NOMO-1 treated with DMSO at 0.1 percent for 48 hours (cell line): Measurements from ENCODE around the gene SPOCK1.
"Not testable (repeated sequence)": the region's sequence is repeated elsewhere in the genome, so short reads cannot be mapped to it uniquely, and the experiment has no call there.

Experiments
- DNase-seq: peaks from one replicate; lab custom pipeline; 2025; ENCODE audit not compliant: unreplicated experiment; lab: John Stamatoyannopoulos, UW

SPOCK1 gene

DNA sequence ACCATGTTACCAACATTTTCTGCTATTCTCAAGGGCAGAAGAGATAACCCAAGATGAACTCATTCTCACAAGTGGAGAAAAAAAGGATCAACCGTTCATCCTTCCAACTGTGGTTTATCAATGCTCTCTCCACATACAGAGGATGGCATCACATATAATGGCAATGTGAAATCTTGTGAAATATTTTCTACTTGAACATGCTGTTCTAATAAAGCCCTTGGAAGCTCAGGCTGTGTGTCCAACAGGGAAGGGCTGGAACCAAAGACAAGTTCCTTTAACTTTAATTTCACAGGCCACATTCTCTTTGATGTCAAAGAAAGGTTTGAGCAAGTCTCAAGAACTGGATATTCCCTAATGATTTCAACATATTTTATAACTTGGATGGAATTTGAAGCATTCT is 230.5 kb downstream of the SPOCK1 start:
- no peak for DNase-seq

DNA sequence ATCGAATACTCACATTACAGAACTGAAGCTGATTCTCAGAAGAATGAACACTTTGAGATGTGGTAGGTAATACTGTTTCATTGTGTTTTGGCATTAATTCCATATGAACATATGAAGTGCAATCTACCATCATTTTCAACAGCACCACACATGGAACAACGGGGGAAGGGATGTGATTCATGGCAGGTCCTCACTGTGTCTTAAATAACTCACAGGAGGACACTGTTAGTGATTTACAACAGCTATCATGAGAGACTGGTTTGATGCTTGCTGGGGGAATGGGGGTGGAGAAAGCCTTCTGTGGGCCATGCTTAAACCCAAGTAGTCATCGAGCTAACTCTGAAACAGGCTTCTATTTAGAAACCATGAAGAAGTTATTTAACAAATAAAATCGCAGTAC is 232.9 kb downstream of the SPOCK1 start:
- DNase-seq: no peak

DNA sequence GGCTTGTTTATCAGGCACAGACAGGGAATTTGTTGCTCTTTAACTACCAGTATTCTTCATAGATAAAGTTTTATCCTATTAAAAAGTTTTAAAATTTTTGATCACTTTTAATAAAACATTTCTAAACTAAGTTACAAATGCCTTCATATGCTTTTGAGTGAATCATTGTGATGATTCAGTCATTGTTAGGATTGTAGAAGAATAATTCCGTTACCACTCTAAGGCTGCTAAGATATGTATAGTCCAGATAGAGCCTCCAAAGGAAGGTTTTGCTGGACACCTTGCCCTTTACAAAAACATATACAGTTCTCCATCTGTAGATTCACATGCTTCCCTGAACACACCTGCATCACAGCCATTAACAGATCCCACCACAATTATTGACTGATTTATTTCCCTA is 233.7 kb downstream of the SPOCK1 start:
- no peak for DNase-seq

DNA sequence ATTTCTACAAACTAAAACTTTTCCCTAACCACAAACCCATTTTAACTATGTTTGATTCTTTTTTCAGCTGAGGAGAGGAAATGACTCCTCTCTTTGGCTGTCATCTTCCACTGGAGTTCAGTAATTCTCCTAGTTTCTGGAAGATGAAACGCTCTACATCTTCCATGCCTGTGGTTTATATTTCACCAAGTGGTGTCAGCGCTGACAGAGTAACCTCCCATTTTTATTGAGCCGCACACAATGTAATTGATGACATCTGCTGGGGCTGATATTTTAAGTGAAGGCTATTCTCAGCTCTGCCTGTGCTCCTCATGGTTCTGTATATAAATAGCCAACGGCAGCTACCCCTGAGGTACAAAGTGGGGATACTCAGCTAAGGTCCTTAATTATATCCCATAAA is 234.6 kb downstream of the SPOCK1 start:
- no peak for DNase-seq

DNA sequence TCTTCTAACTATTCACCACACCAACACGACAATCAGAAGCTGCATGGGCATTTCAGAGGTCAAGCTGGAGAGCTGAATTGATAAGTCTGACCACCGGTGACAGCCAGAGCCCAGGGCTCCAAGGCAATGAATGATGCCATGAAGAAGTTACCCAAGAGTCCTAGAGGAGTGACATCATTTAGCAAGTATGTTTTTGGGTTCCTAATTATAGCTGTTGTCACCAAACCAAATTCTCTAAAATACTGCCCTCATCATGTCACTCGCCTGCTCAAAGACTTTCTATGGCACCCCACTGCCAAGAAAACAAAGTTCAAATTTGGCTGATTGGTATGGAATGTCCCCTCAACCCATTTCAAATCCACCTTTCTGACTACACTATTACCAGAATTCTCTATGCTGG is 235.1 kb downstream of the SPOCK1 start:
- no peak for DNase-seq

DNA sequence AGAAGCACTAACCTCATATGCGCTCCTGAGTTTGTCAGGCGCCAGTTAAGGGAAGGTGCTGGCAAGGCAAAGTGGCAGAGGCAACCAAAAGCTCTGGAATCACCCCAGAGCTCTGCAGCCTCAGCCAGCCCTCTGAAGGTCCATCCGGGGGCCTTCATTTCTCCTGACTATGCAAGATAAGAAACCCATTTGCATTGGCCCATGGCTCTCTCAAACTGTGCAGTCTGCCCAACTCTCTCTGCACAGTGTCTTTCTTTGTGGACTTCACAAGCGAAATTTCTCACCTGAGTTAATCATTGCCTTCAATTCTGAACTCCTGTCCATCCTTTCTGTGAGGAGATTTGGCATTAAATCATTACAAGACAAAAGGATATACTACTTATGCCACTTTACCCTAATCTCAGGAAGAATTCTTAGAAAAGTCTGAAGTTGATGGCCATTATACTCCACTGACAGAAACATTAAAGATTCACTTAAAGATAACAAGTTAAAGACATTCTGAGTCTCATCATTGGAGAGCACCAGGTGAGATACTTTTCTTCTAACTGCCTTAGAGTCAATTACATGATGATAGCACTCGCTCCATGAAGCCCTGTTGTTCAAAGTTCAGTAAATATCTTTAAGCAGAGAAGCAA is 235.6 kb downstream of the SPOCK1 start:
- DNase-seq: no peak

DNA sequence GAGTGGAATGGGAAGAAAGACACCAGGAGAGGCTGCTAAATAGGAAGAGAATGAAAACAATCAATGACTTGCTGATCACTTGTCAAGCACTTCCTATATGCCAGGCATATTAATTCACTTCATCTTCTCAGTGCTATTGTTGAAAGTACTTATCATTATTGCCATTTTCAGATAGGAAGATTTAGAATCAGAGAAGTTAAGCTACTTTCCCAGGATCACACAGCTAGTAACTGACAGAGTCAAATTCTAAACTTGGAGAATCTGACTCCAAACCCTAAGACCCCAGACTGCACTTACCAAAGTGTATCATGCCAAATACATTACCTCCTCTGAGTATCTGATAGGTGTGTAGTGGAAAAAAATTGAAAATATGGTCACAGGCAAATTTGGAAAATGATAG is 236.3 kb downstream of the SPOCK1 start:
- no peak for DNase-seq

DNA sequence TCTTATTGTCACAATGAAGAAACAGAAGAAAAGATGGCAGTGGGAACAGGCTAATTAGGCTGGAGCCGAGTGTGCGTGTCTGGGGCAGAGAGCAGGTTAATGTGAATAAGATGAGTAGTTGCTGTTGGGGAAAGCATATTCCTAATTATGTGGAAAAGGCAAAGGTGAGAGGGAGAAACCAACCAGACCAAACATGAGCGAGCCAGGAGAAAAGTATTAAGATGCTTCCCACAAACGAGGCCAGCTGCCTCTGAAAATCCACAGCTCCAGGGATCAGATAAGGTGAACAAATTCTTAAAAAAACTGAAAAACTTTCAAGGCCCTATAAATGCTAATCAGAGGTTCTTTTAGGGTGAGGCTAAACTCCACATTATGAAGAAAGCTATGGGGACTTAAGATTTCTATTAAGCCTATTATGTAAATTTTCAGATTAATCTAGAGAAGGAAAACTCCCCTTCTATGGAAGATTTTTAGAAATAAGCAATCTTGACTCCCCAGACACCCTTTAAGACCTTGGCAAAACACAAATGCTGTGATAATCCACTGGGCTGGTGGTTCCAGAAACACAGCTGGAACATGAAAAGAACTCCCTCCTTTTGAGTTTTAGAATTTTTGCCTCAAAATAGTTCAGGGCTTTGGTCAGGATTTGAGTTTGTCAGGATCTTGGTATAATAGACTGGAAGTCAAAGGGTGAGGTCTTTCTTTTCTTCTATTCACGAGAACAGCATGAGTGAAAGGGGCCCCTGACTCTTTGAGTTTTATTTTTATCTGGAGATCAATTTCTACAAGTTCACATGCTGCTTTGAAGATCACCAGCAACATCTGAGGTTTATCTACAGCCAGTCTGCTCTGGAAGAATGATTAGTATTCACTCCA is 238.1 kb downstream of the SPOCK1 start:
- no peak for DNase-seq

DNA sequence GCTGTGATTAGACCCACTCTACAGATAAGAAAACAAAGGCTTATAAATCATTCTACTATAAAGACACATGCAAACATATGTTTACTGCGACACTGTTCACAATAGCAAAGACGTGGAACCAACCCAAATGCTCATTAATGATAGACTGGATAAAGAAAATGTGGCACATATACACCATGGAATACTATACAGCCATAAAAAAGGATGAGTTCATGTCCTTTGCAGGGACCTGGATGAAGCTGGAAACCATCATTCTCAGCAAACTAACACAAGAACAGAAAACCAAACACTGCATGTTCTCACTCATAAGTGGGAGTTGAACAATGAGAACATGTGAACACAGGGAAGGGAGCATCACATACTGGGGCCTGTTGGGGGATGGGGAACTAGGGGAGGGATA is 240.0 kb downstream of the SPOCK1 start:
- not testable (repeated sequence) for DNase-seq

DNA sequence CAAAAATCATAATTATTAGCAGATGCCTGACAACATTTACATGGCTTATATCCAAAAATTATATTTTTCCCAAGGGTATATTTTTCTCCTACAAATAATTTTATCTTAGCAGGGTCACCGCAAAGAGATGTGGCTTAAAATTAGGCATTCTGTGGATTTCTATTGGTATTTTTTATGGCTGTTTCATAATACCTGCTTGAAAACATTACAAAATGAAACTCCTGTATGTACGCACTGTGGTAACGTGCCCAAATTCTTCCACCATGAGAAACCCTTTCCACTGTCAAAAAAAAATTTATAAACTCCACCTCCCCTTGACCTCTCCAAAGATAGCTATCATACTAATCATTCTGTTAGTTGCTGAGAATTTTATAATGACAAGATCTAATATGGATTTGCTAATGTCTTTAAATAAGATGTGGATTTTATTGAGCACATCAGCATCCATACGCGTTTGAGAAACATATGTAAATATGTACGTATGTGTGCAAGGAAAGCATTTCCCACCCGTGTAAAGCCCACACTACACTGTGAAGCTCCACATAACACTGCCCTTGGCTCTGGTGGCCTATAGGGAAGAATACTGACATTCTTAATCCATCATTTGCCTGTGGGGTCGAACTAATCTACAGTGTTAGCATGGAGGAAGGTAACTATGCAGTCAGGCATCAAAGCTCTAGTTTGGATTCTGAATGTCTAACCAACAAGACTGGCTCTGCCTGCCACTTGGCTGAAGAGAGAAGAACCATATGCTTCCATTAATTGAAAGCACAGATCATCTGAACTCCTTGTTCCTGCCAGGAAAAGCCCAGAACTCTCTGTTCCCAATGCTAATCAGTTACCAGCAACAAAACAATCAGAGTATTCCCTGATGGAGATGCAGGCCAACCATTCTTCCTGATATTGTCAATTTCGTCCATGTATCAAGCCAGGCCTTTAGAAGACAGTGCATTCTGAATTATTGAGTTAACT is 244.7 kb downstream of the SPOCK1 start:
- DNase-seq: no peak

DNA sequence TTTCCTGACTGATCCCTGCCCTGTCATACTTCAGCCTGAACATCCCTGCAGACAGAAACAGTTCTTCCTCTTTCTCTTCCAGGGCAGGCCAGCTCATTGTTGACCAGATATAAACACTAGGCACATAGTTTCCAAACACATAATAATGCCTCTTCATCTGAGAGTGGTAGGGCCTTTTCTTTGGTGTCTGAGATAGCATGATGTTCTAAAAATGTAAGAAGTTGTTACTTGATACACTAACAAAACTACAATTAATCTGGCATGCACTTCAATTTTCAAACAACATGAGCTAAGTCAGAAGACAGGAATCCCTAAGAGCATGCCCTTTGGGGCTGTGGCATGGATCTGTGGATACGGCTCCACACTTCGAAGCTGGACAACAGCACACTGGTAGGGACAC is 246.6 kb downstream of the SPOCK1 start:
- no peak for DNase-seq

DNA sequence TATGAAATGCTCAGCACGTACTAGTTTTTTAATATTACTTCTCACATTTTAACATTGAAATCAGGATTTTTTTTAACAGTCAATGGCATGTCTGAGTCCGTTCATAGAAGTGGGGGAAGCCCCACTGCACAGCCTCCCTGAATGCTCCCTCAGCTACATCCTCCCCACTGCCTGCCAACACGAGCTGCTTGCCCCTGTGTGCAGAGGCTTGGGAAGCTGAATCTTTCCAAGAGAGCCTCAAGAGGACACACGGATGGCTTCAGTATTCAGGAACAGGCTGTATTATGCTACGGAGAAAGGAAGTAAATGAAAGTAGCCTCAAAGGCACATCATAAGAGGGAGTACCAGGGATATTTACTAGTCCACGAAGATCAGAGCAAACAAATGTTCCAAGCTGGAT is 248.7 kb downstream of the SPOCK1 start:
- no peak for DNase-seq

DNA sequence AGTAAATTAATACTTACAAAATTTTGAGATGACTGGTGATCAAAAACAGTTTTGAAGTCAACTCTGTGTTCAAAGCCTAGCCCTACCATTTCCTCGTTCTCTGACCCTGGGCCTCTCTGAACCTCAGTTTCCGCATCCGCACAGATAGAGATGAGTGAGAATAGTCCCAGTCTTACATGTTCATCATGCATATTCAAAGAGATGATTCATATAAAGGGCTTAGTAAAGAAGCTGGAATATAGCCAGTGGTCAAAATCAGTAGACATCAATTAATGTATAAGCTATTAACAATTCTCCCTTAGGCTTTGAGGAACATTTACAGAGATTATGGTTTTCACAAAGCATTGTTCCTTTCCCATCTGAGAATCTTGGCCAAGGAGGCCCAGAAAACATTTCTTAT is 250.6 kb downstream of the SPOCK1 start:
- no peak for DNase-seq

DNA sequence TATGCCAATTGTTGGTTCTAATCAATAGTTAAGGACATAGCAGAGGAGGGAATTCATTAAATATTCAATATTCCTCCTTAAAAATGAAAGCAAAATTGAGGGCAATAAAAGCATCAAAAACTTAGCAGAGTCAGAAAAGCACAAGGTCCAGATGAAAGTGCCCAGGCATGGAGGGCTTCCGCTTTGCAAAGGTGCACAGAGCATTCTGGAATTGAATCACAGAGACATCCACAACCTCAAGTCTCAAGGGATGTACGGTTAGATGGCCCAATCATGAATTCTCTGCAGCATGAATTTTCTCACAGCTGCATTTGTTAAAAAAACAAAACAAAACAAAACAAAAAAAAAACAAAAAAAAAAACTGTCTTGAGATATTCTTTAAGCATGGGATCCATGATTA is 253.7 kb downstream of the SPOCK1 start:
- DNase-seq: no peak

DNA sequence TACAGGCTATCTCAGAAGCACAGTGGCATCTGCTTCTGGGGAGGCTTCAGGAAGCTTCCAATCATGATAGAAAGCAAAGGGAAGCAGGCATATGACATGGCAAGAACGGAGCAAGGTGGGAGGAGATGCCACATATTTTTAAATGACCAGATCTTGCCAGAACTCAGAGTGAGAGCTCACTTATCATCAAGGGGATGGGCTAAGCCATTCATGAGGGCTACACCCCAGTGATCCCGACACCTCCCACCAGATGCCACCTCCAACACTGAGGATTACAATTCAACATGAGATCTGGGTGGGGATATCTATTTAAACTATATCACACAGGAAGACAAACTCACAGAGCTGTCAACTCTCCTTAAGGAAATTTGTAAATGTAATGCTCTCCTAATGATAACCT is 258.8 kb downstream of the SPOCK1 start:
- DNase-seq: no peak

DNA sequence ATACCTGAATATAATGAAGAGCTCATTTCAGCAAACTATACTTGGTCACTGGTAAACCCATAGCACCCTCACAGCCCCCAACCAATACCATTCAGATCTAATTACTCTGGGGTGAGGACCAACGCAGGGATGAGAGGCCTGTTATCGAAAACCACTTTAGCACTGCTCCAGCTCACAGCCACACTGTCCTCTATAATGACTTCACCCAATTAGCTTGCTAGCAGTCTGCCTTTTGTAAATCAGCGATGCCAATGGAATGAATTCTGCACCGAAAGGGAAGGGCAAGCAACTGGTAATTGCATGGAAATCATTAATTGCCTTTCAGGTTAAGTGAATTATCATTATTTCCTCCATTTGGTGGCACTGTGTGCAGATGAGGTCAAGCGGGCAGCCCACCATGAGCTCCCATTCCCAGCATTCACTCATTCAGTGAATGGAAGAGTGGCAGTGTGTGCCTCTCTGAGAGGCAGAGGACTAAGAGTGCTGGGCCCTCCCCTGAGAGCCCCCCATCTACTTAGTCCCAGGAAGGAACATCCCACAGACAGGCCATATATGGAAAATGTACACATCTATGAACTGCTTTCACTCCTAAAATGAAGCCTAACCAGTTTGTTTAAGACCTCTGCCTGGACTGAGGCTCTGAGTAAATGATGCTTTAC is 262.1 kb downstream of the SPOCK1 start:
- DNase-seq: no peak

DNA sequence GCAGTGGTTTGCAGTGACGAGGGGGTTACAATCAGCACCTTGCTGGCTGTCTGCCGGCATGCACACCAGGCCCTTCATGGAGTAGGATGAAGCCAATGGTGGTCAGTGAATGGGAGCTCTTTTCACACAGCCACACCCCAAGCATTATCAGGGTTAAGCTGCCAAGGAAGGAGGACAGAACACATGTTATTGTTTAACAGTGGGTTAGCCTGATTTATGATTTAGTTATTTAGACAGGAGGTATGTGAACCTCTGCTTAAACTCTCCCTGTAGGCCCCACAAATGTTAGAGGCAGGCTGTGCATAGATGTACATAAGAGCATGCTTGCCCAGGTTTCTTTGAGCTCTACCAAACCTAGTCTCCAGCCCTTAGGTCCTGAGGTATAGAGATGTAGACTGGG is 262.9 kb downstream of the SPOCK1 start:
- DNase-seq: no peak

DNA sequence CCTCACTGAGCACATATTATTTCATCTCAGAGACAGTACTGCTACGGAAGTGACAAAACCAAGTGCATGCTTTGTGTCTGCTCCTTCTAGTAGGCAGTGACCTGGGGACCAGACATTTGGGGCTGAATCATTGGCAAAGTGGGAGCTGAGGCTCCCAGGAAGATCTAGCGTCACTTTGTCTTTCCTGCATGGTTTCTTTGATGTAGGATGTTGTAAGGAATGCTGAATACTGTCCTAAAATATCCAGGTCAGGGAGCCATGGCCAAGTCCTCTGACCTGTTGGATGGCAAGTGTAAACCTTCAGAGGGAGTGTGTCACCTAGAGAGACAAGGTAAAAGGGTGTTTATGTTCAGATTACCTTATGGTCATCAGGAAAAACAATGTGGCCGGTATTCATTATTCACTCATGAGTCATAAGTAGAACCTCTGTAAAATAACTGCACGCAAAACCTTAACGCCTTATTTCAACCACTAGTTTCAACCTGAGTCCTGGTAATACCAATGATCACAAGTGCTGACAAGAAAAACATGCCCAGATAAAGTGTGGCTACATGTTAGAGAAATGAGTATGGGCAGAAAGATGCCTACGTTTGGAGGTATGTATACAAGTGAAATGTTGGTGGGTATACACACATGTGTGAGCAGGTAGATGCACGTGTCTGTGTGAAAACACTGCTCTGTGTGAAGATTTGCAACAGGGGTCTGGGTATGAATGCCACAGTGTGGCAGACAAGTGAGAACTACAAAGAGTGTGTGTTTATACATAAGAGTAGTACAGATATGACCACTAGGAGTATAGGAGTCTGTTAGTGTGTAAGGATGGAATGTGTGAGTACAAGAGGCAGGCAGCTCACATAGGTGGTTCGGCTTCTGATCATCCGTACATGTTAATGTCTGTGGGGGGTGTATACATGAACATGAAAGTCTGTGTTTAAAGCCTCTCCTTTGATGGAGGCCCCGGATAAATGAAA is 263.9 kb downstream of the SPOCK1 start:
- DNase-seq: no peak

DNA sequence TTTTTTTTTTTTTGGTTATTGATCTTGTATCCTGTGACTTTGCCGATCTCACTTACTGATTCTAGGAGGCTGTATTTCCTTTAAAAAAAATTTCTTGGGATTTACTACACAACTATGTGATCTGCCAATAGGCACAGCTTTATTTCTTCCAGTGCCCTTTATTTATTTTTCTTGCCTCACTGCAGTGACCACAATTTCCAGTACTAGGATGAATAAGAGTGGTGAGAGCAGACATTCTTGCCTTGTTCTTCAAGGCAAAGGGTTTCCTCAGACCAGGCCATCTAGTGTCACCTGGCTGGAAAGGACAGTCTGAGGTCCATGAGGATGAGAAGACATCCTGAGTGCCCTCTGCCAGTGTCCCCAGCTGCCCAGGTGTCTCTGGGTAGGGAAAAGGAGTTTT is 265.4 kb downstream of the SPOCK1 start:
- no peak for DNase-seq

DNA sequence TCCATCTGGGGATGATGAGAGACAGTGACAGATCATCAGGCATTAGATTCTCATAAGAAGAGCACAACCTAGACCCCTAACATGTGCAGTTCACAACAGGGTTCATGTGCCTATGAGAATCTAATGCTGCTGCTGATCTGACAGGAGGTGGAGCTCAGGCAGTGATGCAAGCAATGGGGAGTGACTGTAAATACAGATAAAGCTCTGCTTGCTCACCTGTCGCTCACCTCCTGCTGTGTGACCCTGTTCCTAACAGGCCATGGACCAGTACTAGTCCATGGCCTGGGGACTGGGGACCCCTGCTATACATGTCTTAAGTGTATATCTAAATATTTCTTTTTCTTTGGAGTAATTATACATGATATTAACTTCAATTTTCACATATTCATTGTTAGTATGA is 265.8 kb downstream of the SPOCK1 start:
- DNase-seq: not testable (repeated sequence)
